ENCODE results near the gene RILPL1.
"Not testable (repeated sequence)": the region's sequence is repeated elsewhere in the genome, so short reads cannot be mapped to it uniquely, and the experiment has no call there.

RILPL1 gene

DNA sequence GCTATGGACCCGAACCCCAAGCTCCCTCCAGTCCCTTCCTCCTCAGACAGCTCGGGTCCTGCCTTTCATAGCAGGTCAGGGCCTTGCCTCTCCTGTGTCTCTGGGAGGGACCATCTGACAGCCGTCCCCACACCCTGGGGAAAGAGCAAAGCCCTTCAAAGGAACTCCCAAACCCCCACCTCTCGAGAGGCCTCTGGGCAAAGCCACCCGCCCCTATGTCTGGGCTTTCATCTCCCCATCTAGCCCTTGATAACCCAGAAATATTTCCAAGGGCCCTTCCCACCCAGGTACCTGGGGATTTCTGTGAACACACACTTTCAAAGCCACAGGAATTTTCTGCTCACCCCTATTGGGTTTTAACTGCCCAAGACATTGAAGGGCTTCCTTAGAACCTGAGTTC lies 43.4 kb downstream of the RILPL1 start:
- H3K36me3 Mint-ChIP-seq: no peaks in the 10 kb centered on the region
- H3K27me3 Mint-ChIP-seq: no peaks in the 10 kb centered on the region
- no peak overlapping the region for H3K4me3 Mint-ChIP-seq
- peaks cover 7% of the 10 kb centered on the region for H3K4me1 Mint-ChIP-seq
- no peaks in the 10 kb centered on the region for H3K9me3 Mint-ChIP-seq
- no peak overlapping the region for H3K27ac Mint-ChIP-seq

- H3K4me1 Mint-ChIP-seq: peaks cover 12% of the 10 kb centered on the region
- H3K36me3 Mint-ChIP-seq: no peaks in the 10 kb centered on the region
- H3K4me3 Mint-ChIP-seq: no peak overlapping the region
- H3K9me3 Mint-ChIP-seq: no peaks in the 10 kb centered on the region
- no peak overlapping the region for H3K27ac Mint-ChIP-seq
- no peaks in the 10 kb centered on the region for H3K27me3 Mint-ChIP-seq
Measured at GRCh38 chr12:123489580-123489979, 43.9 kb downstream of the RILPL1 start.

DNA sequence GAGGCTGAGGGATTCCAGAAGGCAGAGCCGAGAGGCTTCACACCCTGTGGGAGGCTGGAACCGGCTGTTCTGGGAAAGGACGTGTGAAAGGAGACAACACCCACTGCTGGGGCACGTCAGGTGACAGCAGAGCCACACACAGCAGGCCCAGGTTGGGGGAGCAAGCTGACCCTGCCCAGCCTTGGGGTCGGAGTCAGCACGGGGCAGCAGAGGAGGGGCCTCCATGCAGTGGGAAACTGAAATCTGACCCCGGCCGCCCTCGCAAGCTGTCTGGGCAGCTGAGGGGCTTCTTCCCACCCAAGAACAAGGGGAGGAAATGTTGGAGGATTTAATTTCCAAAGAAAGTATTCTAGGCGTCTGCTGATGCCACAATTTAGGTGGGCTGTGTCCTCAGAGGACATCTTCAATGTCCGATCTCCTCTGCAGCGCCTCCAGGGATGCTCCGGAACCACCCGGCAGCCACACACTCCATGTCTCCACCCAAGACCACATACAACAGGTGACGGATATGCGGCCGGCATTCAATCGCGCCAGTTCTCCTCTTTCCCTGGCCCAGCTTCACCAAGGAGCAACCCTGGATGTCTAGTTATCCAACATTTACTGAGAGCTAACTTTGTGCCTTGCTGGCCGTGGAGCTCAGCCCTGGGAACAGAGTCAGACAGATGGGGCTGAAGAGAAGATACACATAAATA lies 44.8 kb downstream of the RILPL1 start:
- no peaks in the 10 kb centered on the region for H3K36me3 Mint-ChIP-seq
- H3K4me3 Mint-ChIP-seq: no peak overlapping the region
- H3K9me3 Mint-ChIP-seq: no peaks in the 10 kb centered on the region
- H3K27me3 Mint-ChIP-seq: no peaks in the 10 kb centered on the region
- H3K27ac Mint-ChIP-seq: no peak overlapping the region
- H3K4me1 Mint-ChIP-seq: peaks cover 21% of the 10 kb centered on the region

DNA sequence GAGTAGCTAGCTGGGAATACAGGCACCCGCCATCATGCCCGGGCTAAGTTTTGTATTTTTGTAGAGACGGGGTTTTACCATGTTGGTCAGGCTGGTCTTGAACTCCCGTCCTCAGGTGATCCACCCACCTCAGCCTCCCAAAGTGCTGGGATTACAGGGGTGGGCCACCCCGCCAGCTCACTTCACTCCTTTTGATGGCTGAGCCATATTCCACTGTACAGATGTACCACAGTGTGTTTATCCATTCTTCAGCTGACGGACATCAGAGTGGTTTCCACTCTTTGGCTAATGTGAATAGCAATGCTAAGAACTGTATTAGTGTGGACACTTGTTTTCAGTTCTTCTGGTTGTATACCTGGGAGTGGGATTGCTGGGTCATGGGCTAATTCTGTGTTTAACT lies 46.1 kb downstream of the RILPL1 start:
- H3K4me3 Mint-ChIP-seq: no peak overlapping the region

GRCh38 chr12:123485756-123486155 lies 47.8 kb downstream of the RILPL1 start:
- H3K4me3 Mint-ChIP-seq: no peak overlapping the region
- peak overlapping the region; percentile 60 for H3K27ac Mint-ChIP-seq
- peaks cover 30% of the 10 kb centered on the region for H3K4me1 Mint-ChIP-seq
- H3K27me3 Mint-ChIP-seq: no peaks in the 10 kb centered on the region
- H3K9me3 Mint-ChIP-seq: no peaks in the 10 kb centered on the region
- no peaks in the 10 kb centered on the region for H3K36me3 Mint-ChIP-seq

More for the DNA sequence above, 46.1 kb downstream of the RILPL1 start:
- Mint-ChIP-seq H3K9me3 (no peaks in the 10 kb centered on the region), H3K36me3 (no peaks in the 10 kb centered on the region), H3K27ac (no peak overlapping the region), H3K27me3 (no peaks in the 10 kb centered on the region), H3K4me1 (peaks cover 28% of the 10 kb centered on the region)

GRCh38 chr12:123483602-123484248 lies 49.8 kb downstream of the RILPL1 start:
- H3K27me3 Mint-ChIP-seq: no peaks in the 10 kb centered on the region
- H3K4me3 Mint-ChIP-seq: no peak overlapping the region
- H3K4me1 Mint-ChIP-seq: peaks cover 42% of the 10 kb centered on the region
- no peaks in the 10 kb centered on the region for H3K9me3 Mint-ChIP-seq
- no peaks in the 10 kb centered on the region for H3K36me3 Mint-ChIP-seq
- no peak overlapping the region for H3K27ac Mint-ChIP-seq

GRCh38 chr12:123482876-123483275 lies 50.6 kb downstream of the RILPL1 start:
- Mint-ChIP-seq H3K27me3 (no peaks in the 10 kb centered on the region), H3K27ac (no peak overlapping the region), H3K36me3 (no peaks in the 10 kb centered on the region), H3K9me3 (no peaks in the 10 kb centered on the region), H3K4me3 (no peak overlapping the region), H3K4me1 (peaks cover 43% of the 10 kb centered on the region)

DNA sequence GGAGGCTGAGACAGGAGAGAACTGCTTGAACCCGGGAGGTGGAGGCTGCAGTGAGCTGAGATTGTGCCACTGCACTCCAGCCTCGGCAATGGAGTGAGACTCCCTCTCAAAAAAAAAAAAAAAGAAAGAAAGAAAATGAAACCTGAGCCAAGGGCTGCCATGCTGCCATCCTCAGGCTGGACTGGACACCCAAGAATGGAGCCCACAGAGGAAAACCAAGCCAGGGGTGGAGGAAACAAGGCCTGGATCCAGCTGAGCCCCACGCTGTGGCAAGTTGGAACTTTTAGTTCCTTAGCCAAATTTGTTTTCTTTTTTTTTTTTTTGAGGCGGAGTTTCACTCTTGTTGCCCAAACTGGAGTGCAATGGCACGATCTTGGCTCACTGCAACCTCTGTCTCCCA lies 52.3 kb downstream of the RILPL1 start:
- not testable (repeated sequence) for H3K9me3 Mint-ChIP-seq, H3K4me3 Mint-ChIP-seq
- peaks cover 51% of the 10 kb centered on the region for H3K4me1 Mint-ChIP-seq

DNA sequence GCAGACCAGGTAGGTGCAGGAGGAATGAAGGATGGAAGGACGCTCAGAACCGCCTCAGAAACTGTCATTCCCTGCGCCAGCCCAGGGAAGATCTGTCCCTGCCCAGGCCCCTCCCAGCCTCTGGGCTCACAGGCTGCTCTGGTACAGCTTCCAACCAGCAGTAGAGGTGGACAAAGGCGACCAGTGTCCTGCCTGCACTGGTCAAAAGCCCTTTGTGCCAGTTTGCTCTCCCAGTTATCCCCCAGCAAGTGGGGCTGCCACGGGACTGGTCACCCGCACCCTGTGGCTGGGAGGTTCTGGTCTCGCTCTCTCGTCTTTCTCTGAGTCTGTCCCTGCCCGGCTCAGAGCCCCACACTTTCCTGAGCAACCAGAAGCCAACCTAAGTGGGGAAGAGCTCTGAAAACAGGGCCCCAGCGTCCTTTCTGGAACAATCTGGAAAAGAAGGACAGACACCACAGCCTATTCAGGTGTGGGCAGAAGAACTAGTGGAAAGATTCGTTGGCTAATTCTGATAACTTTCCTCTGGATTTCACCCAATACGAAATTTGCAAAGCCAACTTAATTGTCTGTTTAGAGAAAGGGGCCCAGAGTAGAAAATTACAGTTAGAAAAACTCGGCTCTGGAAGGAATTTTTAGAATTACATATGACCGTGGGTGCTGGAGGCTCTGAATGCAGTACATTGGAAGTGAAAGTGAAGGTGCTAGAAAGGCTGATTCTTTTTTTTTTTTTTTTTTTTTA lies 53.9 kb downstream of the RILPL1 start:
- Mint-ChIP-seq H3K4me1 (peaks cover 53% of the 10 kb centered on the region), H3K9me3 (no peaks in the 10 kb centered on the region), H3K27ac (peak overlapping the region; percentile 65), H3K4me3 (no peak overlapping the region), H3K36me3 (no peaks in the 10 kb centered on the region), H3K27me3 (no peaks in the 10 kb centered on the region)

More for the DNA sequence above, 52.3 kb downstream of the RILPL1 start:
- not testable (repeated sequence) for H3K27ac Mint-ChIP-seq, H3K36me3 Mint-ChIP-seq, H3K27me3 Mint-ChIP-seq

GRCh38 chr12:123478762-123479161 lies 54.8 kb downstream of the RILPL1 start:
- Mint-ChIP-seq H3K4me3 (no peak overlapping the region), H3K9me3 (no peaks in the 10 kb centered on the region), H3K27me3 (no peaks in the 10 kb centered on the region), H3K27ac (no peak overlapping the region), H3K36me3 (no peaks in the 10 kb centered on the region), H3K4me1 (peaks cover 51% of the 10 kb centered on the region)

- Mint-ChIP-seq H3K4me1 (peaks cover 49% of the 10 kb centered on the region), H3K27ac (no peak overlapping the region), H3K36me3 (no peaks in the 10 kb centered on the region), H3K9me3 (no peaks in the 10 kb centered on the region), H3K27me3 (no peaks in the 10 kb centered on the region), H3K4me3 (no peak overlapping the region)
Measured at GRCh38 chr12:123478069-123478468, 55.5 kb downstream of the RILPL1 start.

- peaks cover 41% of the 10 kb centered on the region for H3K4me1 Mint-ChIP-seq
- peak overlapping the region; percentile 85 for H3K4me3 Mint-ChIP-seq
- H3K27ac Mint-ChIP-seq: peak overlapping the region; percentile 97
- no peaks in the 10 kb centered on the region for H3K9me3 Mint-ChIP-seq
- H3K27me3 Mint-ChIP-seq: no peaks in the 10 kb centered on the region
- H3K36me3 Mint-ChIP-seq: no peaks in the 10 kb centered on the region
Measured at GRCh38 chr12:123475246-123475703, 58.2 kb downstream of the RILPL1 start.

DNA sequence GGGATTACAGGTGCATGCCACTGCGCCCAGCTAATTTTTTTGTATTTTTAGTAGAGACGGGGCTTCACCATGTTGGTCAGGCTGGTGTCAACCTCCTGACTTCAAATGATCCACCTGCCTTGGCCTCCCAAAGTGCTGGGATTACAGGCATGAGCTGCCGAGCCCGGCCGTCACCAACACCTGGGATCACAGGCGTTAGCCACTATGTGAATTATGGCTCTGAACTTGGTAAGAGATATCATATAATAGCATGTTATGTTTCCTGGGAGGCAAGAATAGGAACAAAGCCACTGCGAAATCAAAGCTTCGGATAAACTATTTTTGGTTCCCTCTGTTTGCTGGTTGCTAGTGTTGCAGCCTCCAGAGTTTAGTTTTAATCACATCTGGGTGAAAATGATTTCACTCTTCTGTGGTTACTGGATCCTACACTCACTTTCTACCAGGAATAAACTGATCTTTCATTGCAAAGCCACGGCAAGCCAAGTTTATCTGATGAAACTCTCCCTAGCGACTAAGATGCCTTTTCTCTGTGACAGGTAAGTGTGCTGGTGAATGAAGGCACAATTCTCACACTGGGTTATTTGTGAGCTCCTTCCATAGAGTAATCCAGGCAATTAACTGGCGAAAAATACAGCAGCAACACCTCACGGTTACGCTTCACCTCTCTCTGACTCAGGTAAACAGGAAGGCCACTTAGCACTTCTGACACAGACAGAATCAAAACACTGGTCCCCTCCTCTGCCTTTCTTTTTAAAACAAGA lies 58.9 kb downstream of the RILPL1 start:
- Mint-ChIP-seq H3K27ac (peak overlapping the region; percentile 97), H3K9me3 (no peaks in the 10 kb centered on the region), H3K27me3 (no peaks in the 10 kb centered on the region), H3K36me3 (no peaks in the 10 kb centered on the region), H3K4me3 (peak overlapping the region; percentile 85), H3K4me1 (peaks cover 38% of the 10 kb centered on the region)

GRCh38 chr12:123472438-123472849 lies 61.1 kb downstream of the RILPL1 start:
- Mint-ChIP-seq H3K4me1 (peaks cover 35% of the 10 kb centered on the region), H3K36me3 (peaks cover 2% of the 10 kb centered on the region), H3K27me3 (no peaks in the 10 kb centered on the region), H3K9me3 (no peaks in the 10 kb centered on the region), H3K4me3 (no peak overlapping the region), H3K27ac (no peak overlapping the region)

- Mint-ChIP-seq H3K27ac (no peak overlapping the region), H3K27me3 (no peaks in the 10 kb centered on the region), H3K9me3 (no peaks in the 10 kb centered on the region), H3K4me1 (peaks cover 29% of the 10 kb centered on the region), H3K4me3 (no peak overlapping the region), H3K36me3 (peaks cover 2% of the 10 kb centered on the region)
Measured at GRCh38 chr12:123471374-123472068, 62.0 kb downstream of the RILPL1 start.
